ENCODE measurements around the gene CHI3L1. TPM values are rescaled to one million over a fixed set of nuclear protein-coding genes. Genes with fewer than 3 reads are reported as not detected.

The CHI3L1 gene
- total RNA-seq, 1 donor from 2014 or later, result not detected

DNA sequence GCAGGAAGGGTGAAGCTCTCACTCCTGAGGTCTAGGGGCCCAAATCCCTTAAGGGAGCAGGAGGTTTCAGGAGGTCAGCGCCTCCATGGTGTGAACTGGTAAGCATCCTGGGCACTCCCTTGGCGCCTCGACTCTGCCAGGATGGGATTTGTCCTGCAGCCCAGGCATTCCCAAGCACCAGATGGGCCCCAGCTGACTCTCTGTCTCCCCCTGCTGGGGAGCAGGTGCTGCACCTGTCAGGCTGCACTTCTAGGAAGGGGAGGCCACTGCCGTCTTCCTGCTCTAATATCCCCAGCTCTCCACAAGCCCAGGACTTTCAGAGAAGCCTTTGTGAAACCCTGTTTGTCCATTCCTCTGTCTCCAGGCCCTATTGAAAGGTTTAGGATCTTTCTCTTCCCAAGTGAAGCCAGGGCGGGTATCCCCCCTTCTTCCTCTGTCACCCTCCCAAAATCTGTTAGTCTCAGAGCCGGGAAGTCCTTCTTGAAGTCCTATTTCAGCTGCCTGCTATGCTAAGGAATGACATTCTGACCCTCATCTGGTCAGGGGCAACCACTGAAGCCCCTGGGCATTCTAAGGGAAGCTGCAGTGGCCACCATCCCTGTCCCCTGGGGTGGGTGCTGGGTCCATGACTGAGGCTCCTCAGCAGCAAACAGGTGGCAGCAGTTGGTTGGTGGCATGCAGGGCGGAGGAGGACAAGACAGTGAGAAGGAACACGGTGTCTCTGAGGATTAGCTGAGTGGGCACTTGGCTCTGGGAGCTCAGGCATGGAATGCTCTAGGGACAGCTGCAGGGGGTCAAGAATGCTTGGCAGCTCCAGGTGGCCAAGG, 14.1 kb downstream of the CHI3L1 start:
- no peak for DNase-seq (ENCODE audit: extremely low spot score, unreplicated experiment)
- Mint-ChIP-seq H3K27ac (ENCODE audit: unreplicated experiment) (no peak overlapping the region), H3K36me3 (ENCODE audit: unreplicated experiment) (no peaks in the 10 kb centered on the region), H3K9me3 (ENCODE audit: unreplicated experiment) (no peaks in the 10 kb centered on the region), H3K4me3 (ENCODE audit: unreplicated experiment) (no peak overlapping the region), H3K4me1 (ENCODE audit: unreplicated experiment) (peaks cover 5% of the 10 kb centered on the region), H3K27me3 (ENCODE audit: unreplicated experiment) (peaks cover 4% of the 10 kb centered on the region)
- TF ChIP-seq CTCF (IDR thresholded peaks at IDR 0.05), result peak; percentile 76

DNA sequence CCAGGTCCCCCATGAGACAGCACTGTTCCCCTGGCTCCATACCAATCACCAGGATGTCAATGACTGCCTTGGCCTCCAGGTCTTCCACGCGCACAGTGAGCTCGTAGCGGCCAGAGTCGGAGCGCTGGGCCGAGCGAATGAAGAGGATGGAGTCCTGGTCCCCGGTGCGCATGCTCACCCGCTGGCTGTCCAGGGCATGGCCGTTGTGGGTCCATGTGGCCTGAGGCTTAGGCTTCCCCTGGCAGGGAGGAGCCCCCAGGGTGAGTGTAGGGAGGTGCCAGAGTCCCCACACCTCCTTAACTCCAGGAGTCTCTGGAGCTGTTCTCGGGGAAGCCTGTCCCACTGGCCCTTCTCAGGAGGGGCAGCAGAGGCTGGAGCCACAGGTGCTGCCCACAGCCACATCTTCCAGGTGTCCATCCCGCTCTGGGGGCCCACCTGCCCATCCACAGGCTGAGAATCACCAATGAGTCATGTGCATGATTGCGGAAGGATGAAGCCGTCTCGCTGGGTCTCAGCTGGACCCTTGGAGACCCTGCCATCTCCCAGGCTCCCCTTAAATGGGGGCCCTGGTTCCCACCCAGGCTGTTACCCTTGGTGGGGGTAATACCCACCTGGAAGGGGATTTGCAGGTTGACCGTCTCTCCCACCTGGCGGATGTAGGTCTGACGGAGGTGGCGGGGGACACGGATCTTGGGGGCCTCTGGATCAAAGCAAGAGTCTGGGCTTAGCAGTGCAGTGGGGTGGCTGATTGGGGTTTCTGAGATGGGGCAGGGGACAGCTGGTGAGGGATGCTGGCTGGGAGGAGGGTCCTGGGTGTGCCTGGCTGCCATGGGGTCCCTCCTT, 14.9 kb downstream of the CHI3L1 start:
- no peak for TF ChIP-seq CTCF (IDR thresholded peaks at IDR 0.05)
- peaks cover 4% of the 10 kb centered on the region for H3K27me3 Mint-ChIP-seq (ENCODE audit: unreplicated experiment)
- no peak overlapping the region for H3K4me3 Mint-ChIP-seq (ENCODE audit: unreplicated experiment)
- no peak overlapping the region for H3K27ac Mint-ChIP-seq (ENCODE audit: unreplicated experiment)
- no peaks in the 10 kb centered on the region for H3K36me3 Mint-ChIP-seq (ENCODE audit: unreplicated experiment)
- no peaks in the 10 kb centered on the region for H3K9me3 Mint-ChIP-seq (ENCODE audit: unreplicated experiment)
- DNase-seq (ENCODE audit: extremely low spot score, unreplicated experiment), result no peak
- no peaks in the 10 kb centered on the region for H3K4me1 Mint-ChIP-seq (ENCODE audit: unreplicated experiment)

GRCh38 chr1:203170625-203171330, 15.7 kb downstream of the CHI3L1 start:
- H3K27ac Mint-ChIP-seq (ENCODE audit: unreplicated experiment), result no peak overlapping the region
- TF ChIP-seq CTCF (IDR thresholded peaks at IDR 0.05), result no peak
- H3K4me3 Mint-ChIP-seq (ENCODE audit: unreplicated experiment), result no peak overlapping the region
- H3K27me3 Mint-ChIP-seq (ENCODE audit: unreplicated experiment), result peaks cover 4% of the 10 kb centered on the region
- H3K36me3 Mint-ChIP-seq (ENCODE audit: unreplicated experiment), result no peaks in the 10 kb centered on the region
- DNase-seq (ENCODE audit: extremely low spot score, unreplicated experiment), result no peak
- no peaks in the 10 kb centered on the region for H3K9me3 Mint-ChIP-seq (ENCODE audit: unreplicated experiment)
- no peaks in the 10 kb centered on the region for H3K4me1 Mint-ChIP-seq (ENCODE audit: unreplicated experiment)

DNA sequence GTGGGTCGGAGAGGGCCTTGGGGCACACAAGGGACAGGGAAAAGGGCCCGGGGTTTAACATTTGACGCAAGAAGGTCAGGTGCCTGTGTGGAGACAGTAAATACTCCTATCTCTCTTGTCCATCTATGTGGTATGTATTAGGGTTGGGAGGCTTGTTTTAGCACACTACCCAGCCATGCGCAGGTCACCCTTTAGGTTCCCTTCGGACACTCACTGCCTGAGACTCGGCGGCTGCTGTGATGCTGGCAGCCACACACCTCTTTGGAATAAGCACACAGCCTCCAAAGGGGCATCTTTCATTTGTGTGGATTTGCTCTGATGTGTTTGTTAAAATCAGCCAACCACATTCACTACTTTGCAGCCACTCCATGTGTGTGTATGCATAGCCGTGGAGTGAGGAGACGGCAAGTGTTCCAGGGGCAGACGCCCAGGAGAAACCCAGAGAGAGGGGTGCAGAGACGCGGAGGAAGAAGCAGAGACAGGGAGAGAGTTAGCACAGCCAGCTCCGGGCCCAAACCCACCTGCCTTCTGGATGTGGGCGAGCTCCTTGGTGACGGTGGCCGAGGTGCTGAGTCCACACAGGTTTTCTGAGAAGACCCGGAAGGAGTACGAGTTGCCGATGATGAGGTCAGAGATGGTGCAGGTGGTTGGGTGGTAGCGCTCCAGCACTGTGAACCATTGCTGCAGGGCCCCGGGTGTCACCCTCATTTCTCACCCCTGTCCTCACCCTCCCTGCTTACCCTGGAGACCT, 16.6 kb downstream of the CHI3L1 start:
- no peak overlapping the region for H3K27ac Mint-ChIP-seq (ENCODE audit: unreplicated experiment)
- no peak for TF ChIP-seq CTCF (IDR thresholded peaks at IDR 0.05)
- peaks cover 7% of the 10 kb centered on the region for H3K27me3 Mint-ChIP-seq (ENCODE audit: unreplicated experiment)
- H3K9me3 Mint-ChIP-seq (ENCODE audit: unreplicated experiment), result no peaks in the 10 kb centered on the region
- H3K4me3 Mint-ChIP-seq (ENCODE audit: unreplicated experiment), result no peak overlapping the region
- no peak for DNase-seq (ENCODE audit: extremely low spot score, unreplicated experiment)
- H3K36me3 Mint-ChIP-seq (ENCODE audit: unreplicated experiment), result no peaks in the 10 kb centered on the region
- H3K4me1 Mint-ChIP-seq (ENCODE audit: unreplicated experiment), result no peaks in the 10 kb centered on the region
